ENCODE results near the gene KCNIP4.

The KCNIP4 gene

DNA sequence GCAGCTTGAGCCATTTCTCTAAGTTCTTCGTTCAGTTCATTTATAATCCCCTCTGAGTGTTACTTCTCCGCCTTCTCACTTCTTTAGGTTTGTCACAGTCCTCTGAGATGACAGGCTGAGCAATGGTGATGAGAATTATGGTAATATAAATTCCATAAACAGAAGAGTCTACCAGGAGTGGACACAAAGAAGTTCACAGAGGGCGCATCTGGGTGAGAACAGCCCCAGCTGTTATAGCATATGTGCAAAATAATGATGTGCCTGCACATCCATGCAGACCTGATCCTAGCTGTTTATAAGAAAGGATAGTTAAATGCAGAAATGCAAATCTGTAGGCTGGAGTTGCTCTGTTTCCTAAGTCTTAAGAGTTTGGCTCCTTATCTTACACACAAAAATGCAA, 377.5 kb downstream of the KCNIP4 start:
- DNase-seq (ENCODE audit: low read depth), result no peak

DNA sequence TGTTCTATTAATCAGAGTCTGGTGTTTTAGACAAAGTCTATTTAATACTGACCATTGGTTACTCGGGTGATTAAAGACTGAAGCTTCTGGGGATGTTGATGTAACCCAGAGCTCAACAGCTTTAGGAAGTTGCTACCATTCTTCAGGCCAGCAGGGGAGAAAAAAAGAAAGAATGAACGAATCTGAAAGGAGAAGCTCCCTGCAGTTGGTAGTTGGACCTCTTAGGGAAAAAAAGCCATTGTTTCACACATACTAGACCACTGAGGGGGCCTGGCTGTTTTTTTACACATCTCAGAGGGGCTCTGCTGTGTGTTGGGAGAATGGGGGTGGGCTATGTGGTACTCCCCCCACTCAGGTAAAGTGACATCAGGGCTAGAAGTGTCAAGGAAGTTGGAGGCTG, 378.9 kb downstream of the KCNIP4 start:
- no peak for DNase-seq (ENCODE audit: low read depth)

DNA sequence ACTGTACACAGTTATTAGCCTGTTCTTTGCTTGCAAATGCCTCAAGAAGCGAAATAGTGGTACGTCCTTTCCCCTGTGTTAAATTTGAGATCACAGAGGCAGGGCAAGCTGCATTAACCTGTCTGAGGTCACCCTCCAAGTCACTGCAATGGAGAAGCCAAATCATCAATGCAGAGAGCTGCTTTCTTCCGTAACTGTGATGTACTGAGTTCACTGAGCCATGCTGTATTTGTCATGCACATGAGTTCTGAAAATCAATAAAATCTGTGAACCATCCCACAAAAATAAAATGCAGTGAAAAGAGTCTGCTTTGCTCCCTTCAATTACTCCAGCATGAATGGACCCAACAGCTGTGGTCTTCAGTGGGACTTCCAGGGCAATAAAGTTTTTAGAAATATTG, 393.5 kb downstream of the KCNIP4 start:
- no peak for DNase-seq (ENCODE audit: low read depth)

DNA sequence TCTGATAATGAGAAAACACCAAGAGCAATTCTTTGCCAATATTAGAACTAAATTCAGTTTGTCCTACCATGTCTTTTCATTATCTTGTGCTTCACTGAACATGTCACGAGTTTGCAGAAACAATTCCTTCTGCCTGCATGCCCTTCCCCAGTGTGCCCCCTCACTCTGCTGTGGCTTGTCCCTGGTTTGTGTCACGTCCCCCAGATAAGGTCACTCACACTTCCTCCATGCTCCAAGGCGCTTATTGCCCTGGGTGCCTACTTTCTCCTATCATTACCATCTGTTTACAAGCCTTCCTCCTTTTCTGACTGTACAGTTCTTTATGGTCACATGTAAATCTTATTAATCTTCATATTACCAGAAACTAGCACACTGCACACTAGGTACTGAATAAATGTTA, 394.1 kb downstream of the KCNIP4 start:
- no peak for DNase-seq (ENCODE audit: low read depth)

DNA sequence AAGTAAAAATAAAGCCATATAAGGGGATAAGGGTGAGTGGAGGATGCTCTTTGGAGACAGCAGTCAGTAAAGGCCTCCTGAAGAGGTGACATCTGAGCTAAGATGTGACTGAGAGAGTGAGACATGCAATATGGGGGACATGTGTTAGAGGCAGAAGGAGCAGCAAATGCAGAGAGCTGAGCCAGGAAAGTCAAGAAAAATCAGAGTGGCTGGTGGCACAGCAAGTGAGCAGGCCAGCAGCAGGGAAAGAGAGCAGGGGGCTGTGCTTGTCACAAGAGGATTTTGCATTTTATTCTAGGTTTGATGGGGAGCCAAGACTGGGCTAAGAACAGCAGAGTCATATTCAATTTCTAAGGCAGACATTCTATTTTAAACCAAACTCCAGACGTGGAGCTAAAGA, 394.5 kb downstream of the KCNIP4 start:
- no peak for DNase-seq (ENCODE audit: low read depth)

DNA sequence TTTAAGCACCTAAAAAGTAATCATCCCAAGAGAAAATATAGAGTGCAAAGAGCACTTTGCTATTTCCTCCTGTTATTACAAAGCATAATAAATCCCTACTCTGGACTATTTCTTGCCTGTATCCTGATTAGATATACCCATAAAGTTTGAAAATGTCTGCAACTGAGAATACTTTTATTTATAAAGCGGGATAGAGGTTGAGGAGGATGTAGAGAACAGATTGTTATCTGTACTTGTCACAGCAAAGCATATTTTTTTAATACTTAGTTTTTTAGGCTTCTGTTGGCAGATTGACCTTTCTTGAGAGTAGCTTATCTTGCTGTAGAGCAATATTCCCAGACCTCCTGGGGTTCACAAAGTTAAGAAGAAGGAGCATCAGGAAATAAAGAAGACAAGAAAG, 396.1 kb downstream of the KCNIP4 start:
- no peak for DNase-seq (ENCODE audit: low read depth)

DNA sequence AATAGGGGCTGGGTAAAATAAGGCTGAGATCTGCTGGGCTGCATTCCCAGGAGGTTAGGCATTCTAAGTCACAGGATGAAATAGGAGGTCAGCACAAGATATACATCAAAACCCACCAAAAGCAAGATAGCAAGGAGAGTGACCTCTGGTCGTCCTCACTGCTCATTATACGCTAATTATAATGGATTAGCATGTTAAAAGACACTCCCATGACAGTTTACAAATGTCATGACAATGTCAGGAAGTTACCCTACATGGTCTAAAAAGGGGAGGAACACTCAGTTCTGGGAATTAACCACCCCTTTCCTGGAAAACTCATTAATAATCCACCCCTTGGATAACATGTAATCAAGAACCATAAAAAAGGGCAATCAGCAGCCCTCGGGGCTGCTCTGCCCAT, 403.6 kb downstream of the KCNIP4 start:
- DNase-seq (ENCODE audit: low read depth), result no peak

DNA sequence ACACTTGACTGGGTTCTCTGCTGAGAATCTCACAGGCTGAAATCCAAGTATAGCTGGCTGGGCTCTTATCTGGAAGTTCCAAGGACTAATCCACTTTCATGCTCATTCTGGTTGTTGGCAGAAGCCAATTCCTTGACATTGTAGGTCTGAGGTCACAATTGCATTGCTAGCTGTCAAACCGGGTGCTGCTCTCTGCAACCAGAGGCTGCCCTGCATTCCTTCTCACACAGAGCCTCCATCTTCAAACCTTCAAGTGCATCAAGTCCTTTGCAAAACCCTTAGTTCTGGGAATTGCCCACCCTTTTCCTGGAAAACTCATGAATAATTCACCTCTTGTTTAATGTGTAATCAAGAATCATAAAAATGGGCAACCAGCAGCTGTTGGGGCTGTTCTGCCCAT, 404.2 kb downstream of the KCNIP4 start:
- DNase-seq (ENCODE audit: low read depth), result no peak

DNA sequence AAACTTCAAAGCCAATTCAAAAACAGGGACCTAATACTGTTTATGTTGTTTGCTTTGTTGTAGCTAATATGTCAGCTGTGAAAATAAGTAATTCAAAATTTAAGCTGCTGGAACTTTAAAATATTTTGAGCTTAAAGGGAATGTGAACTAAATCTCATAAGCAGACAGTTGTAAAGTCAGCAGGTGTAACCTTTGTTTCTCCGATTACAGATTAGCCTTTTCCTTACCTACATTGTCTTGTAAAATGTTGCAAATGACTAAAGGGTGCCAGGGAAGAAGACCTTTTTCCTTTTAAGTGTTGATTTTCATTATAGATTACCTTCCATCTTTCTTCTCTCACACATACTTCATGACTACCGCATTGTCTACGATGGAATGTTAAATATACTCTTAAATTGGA, 405.1 kb downstream of the KCNIP4 start:
- no peak for DNase-seq (ENCODE audit: low read depth)

DNA sequence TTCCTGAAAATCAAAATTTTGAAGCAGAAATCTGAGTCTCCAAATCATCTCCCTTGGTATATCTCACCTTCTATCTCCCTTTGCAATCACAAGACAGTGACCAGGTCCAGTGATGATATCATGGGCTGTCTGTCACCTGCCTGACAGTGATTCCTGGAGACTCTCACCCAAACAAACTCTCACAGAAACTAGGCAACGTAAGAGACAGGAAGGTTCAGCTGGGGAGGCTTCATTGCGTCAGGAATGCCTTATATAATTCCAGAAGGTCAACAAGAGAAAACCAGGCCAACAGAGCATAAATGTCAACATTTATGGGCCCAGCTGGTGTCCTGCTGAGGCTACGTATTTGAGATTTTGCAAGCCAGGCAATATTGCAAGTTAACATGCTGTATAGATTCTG, 412.7 kb downstream of the KCNIP4 start:
- DNase-seq (ENCODE audit: low read depth), result no peak

DNA sequence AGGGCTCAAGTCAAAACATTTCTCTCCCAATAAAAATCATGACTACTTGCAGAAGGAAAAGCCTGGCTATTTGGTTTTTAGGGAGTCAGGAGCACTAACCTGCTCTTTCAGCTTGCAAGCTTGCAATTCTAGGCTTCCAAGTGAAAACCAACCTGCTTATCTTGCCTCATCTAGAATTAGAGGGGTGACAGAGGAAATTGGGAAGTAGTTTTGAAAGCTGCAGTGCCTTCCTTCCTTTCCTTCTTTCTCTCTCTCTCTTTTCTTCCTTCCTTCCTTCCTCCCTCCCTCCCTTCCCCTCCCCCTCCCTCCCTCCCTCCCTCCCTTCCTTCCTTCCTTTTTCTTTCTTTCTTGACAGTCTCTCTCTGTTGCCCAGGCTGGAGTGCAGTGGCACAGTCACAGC, 417.5 kb downstream of the KCNIP4 start:
- DNase-seq (ENCODE audit: low read depth), result no peak

DNA sequence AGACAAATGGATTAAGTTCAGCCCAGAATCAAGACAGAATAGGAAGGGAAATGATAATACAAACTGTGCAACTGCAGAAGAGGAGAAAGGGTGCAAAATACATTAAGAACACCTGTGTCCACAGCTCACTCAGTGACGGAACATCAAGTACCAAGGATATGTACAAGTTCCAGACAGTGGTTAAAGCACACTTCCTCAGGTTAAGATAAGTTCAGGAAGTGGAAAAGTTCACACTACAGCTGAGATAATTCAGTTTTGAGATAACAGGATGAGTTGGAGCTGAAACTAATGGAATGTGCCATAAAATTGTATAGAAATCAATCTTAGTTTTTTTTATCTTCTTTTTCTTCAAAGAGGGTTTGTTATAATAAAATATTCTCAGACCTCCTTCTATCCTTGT, 419.4 kb downstream of the KCNIP4 start:
- DNase-seq (ENCODE audit: low read depth), result no peak

DNA sequence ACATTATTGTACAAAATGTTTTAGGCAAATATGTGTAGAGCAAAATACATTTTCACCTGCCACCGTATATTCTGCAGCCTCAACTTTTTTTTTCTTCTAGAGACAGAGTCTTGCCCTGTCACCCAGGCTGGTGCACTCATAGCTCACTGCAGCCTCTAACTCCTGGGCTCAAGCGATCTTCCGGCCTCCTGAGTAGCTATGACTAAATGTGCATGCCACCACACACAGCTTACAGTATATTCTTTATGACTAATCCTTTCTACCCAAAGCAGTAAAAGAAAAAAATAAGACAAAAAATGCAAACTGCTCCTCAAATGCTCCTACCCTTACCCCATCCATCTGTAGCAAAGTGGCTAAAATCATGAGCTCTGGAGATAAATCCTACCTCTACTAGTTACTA, 426.3 kb downstream of the KCNIP4 start:
- DNase-seq (ENCODE audit: low read depth), result no peak

DNA sequence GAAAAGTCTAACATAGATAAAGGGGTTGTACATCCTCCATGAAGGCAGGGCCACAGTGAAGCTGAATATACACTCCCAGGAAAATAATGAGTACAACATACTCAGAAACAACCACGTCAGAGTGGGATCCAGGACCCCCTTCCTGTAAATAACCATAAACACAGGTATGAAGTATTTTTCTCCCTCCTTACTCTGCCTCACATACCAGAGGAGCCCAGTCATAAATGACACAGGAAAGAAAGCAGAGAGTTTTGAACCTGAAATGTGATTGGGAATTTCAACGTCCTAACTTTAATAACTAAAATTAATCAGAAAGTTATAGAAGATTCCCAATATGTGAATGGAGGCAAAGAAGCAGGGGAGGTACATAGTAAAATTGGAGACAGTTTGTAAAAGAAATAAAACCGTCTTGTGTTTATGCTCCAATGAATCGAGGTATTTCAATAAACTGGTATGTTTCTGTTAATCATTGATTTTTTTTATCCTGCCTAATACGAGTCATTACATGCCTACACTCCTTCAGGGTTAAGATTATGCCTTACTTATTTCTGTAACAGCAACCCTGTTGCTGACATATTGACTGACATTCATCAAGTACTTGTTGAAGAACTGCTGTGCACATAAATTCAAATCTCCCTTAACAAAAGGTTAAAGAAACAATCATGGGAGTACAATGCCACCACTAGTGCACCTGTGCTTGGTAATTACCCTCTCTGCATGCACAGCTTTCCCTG, 431.3 kb downstream of the KCNIP4 start:
- no peak for DNase-seq (ENCODE audit: low read depth)

DNA sequence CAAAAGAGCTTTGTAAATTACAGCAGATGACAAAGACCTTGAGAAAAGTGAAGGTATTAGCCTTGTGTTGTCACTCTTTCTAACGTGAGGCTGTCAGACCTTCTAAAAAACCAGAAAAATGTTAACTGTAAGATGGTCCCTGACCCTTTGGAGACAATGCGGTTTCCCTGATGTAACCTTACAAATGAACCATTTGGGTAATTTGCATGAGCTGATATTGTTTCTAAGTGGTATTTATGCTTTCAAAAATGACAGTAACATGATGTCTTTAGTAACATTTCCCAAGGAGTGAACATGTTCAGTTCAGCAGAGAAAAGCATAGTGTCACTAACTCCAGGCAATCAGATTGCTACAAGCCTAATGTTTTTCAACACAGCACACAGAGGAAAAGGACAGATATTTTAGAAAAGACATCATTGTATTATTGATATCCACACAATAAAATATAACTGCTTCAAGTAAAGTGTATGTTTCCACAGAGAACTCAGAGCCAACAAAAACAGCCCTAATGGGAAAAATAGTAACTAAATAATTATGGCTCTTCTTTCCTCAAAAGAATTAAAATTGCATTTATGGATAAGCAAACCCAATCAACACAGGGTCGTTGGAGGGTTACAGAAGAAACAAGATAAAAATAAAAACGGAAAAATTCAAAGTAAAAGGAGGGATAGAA, 434.4 kb downstream of the KCNIP4 start:
- DNase-seq (ENCODE audit: low read depth), result no peak

DNA sequence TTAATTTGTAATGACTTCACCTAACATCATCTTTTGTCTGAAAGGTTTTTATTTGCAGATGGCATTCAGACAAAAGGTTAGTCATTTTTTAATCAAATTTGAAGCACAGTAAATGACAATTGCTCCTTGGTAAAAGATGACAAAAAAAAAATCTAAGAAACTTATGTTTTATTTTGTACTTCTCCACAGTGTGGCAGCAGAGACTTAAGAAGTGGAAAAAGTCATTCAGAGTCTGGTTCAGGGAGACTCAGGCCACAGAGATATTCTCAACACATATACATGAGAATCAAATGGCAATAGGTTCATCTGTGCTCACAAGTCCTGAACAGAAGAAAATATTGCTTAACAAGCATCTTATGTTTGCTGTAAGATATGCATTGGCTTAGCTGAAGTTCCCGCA, 436.2 kb downstream of the KCNIP4 start:
- no peak for DNase-seq (ENCODE audit: low read depth)

DNA sequence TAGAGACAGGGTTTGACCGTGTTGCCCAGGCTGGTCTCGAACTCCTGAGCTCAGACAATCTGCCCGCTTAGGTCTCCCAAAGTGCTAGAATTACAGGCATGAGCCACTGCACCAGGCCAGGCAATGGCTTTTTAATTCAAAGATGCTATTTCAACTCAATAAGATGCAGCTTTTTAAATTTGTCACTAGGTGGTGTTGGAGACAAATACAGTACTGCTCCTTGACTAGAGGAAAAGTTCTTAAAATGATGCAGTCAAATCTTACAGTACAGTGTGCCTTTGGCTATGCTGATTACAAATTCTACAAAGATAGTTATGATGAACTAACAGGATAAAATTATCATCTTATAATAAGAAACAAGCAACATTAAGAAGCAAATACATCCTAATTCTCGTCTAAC, 441.1 kb downstream of the KCNIP4 start:
- no peak for DNase-seq (ENCODE audit: low read depth)

DNA sequence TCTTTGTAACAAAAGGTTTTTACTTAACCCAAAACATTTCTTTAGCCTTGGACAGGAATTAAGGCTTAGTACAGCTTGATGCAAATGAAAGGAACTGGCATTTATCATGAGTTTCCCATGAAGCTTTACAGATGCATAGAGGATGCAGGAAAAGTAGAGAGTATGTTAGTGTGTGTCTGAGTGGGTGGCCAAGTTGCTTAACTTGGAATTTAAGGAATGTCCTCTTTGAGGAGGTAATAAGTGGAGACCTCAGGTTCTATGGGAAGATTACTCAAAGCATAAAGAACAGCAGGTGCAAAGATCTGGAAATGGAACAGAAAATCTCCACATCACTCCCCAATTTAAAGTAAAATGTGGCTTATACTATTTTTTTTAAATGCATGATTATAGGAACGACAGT, 457.9 kb downstream of the KCNIP4 start:
- no peak for DNase-seq (ENCODE audit: low read depth)

DNA sequence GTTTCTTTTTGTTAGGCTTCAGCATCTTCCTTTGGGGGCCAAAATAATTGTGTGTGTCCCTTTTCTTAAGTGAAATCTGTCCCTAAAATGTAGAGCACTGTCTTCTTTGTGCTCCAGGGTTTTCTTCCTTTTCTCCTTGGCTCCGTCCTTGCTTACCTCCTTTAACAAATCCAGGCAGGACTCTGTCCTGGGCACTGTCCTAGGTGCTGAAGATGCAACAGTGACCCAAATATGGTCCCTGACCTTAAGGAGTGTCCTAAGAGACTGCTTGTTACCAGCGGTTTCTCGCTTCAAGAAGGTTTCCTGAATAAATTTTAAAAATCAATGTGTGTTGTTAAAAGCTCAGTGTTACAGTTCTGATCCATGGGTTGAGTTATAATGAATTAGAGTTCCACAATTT, 471.8 kb downstream of the KCNIP4 start:
- DNase-seq (ENCODE audit: low read depth), result no peak

DNA sequence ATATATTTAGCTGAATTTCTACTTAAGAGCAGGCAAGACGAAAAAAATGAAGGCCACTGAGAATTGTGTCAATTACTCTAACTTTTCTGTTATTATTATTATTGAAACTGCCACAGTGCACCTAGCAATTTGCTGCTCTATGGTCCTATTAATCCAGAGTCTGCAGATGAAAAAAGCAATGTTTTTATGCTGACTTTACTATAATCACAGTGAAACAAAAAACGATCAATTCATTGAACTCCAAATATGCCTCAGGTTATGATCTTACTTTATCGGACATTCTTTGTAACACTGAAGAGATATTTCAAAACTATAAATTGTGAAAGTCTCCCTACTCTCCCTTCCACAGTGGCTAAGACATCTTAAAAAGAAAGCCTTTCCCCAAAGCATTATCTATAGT, 474.4 kb downstream of the KCNIP4 start:
- DNase-seq (ENCODE audit: low read depth), result no peak

DNA sequence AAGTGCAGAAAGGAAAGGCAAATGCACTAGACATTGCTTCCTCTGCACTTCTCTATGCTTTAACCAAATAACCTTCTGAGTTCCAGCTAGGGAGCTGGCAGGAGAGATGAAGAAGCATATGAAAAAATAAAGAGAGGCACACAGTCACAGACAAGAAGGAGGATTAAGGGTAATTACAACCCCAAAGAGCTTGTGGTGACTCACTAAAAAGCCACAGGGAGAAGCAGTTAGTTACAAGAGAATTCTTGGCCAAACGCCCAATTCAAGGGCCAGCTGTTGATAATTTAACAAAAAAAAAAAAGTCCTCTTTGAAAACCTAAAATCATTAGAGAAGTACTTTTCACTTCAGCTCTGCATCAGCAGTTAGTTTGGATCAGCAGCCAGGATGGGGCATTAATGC, 478.0 kb downstream of the KCNIP4 start:
- no peak for DNase-seq (ENCODE audit: low read depth)

DNA sequence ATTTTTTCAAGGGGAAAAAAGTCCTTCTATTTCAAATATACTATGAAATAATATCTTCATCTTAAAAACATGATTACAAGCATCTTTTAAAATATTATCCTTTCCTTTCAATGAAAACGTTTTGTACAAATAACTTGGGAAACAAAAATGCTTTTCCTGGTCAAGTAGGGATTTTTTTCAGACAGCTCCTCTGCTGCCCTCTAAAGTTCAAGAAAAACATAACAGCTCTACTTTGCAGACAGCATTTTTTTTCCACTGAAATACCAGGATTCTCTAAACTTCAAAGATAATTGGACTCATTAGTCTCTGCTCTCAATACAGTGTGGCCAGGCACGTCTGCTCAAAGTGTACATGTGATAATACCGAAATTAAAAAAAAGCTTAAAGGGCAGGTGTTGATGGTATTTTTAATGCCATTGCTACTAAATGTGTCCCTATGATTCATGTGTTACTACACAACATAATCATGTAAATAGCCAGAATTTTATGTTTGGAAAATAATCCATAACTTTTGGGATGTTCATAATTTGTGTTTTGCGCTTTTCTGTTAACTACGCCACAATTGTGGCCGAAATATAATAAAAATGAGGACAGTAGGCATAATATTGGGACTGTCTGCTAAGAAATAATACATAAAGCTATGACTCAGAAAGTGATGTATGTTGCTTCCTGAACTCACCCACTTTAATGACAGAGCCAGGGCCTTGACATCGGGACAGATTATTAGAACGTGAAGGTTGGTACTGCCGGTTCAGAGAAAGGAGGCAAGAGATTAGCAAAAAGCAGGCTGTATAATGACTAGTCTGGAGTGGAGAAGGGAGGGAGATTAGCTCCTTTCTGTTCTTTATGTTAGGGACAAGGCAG, 478.9 kb downstream of the KCNIP4 start:
- no peak for DNase-seq (ENCODE audit: low read depth)

DNA sequence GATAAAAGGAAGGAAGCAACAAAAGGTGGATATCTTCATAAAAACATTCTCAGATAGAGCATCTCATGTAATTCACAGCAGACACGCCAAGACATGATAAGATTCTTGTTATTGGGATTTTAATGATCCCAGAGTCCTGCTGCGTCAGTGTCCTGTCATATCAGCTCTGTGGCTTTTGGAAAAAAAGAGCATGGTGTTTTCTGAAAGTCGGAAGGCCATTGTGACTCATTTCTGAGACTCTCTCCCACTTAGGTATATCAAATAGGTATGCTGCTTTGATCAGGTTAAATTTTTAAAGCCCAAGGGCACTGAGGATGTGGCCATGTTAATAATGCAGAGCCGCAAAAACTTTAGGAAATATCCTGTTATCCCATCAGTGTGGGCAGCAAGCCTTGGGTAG, 481.0 kb downstream of the KCNIP4 start:
- DNase-seq (ENCODE audit: low read depth), result no peak

All from T follicular helper cell (primary cell).